Mesenteric fat pad (tissue), 1 donor: ENCODE results near the gene CNFN. TPM values are rescaled to one million over a fixed set of nuclear protein-coding genes. Genes with fewer than 3 reads are reported as not detected.

Experiments
- DNase-seq: peaks from one replicate; pipeline ENCODE4 v3.0.0-alpha.2; 2020; ENCODE audit warnings: low spot score
- total RNA-seq: library from RNA; stranded (reverse); fragmentation: NEBNext Ultra II Directional; extraction: Animal tissue kit (Norgen Biotek cat#: 25700); gene quantifications from one replicate; pipeline ENCODE4 v1.2.1, GENCODE V29; 2021
- donor health status: DM: yes; HTN: yes; CAD: no.

Gene CNFN
- total RNA-seq, 1 donor from 2014 or later: 2.2 TPM

DNA sequence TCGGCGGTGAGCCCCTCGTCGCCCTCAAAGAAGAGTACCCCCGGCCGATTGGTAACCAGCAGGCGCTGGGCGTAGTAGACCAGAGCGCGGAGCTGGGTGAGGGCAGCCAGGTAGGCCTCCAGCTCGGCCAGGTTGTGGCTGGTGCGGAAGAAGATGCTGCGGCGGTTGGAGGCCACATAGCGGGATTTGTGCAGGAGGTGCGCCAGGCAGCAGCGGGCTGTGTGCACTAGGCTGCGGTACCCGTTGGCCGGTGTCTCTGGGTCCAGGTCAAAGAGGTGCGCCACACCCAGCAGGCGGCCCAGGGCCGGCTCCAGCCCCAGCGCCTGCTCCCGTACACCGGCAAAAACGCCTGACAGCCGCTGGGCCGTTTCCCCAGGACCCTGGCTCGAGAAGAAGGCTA lies 20.3 kb upstream of the CNFN start:
- DNase-seq: no peak

DNA sequence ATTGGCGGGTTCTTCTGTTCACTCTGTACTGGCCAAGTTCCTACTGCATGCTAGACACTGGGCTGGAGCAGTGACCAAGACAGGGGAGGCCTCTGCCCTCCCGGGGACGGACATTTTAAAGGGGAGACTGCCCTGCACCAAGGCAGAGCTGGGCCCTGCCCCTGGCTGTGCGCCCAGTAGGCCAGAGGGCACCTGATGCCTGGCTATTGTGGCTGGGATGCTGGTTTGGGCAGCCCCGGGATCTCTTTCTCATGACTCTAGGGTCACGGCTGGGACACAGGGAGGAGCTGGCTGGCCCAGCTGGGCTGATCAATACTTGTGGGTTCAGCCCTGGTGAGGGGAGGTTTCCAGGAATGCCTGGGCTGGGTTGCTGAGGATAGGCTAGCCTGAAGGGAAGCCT lies 19.4 kb upstream of the CNFN start:
- DNase-seq: no peak

DNA sequence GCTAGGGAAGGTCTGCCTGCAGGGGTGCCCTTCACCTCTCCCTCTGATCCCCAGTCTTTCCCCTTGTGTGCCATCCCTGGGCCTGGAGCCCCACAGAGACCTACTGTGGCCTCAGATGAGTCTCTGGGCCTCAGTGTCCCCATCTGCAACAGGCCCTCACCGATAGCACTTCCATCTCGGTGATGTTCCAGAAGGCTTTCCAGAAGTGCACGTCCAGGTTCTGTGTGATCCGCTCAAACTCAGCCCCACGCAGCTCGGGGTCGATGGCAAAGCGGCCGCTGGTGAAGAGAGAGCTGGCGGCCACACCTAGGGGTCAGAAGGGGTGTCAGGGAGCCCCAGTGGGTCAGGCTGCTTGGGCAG lies 17.7 kb upstream of the CNFN start:
- no peak for DNase-seq

DNA sequence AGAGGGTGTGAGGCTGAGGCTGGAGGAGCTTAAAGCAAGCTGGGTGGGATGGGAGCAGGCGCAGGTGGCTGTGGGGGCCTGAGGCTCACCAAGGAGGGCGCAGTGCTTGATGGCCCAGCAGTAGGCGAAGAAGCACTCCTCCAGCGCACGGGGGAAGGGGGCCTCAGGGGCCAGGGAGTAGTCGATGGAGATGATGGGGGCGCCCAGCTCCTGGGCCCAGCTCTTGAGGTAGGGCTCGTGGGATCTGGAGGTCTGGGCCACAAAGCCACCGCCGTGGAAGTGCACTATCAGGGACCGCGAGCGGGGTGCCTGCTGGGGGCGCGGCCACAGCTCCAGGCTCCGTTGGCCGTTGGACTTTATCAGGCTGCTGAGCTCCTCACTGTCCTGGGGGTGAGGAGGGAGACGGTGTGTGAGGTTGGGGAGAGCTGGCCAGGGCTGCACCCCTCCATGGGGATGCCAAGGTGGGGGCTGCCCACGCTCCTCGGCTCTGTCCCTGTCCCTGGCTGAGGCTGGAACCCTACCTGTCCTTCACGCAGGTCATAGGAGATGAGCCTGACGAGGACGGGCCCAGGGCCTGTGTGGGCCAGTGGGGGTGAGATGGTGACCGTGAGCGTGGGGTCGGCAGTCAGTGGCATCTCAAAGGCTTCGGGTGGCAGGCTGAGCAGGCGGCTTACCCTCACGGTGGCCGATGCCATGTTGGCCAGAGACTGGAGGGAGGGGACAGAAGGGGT lies 17.2 kb upstream of the CNFN start:
- DNase-seq: no peak

DNA sequence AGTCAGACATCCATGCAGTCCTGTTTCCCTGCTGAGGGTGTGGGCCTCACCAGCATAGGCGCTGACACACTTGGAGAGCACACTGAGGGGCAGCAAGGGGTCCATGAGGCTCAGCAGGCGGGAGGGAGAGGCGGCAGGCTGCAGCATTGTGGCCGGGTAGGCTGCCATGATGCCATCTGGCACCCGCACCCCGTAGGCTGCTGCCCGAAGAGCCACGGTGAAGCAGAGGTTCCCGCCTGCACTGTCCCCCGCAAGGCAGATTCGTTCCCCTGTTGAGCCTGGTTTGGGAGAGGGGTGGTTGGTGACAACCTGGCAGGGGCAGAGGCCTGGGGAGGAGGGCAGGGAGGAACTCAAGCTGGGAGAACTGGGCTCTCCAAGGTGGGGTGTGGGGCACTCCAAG lies 16.0 kb upstream of the CNFN start:
- no peak for DNase-seq

DNA sequence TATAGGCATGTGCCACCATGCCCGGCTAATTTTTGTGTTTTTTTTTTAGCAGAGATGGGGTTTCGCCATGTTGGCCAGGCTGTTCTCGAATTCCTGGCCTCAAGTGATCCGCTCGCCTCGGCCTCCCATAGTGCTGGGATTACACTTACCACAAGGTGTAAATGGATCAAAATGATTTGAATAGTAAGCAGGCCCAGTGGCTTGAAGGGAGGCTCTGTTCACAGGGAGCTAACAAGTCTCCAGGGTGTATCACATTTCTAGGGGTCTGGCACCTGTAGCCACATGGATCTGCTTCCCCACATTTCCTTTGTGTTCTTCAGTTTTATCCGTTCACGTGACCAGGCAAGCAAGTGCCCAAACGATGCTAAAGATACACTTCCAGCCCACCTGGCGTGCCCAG lies 13.5 kb upstream of the CNFN start:
- DNase-seq: no peak

DNA sequence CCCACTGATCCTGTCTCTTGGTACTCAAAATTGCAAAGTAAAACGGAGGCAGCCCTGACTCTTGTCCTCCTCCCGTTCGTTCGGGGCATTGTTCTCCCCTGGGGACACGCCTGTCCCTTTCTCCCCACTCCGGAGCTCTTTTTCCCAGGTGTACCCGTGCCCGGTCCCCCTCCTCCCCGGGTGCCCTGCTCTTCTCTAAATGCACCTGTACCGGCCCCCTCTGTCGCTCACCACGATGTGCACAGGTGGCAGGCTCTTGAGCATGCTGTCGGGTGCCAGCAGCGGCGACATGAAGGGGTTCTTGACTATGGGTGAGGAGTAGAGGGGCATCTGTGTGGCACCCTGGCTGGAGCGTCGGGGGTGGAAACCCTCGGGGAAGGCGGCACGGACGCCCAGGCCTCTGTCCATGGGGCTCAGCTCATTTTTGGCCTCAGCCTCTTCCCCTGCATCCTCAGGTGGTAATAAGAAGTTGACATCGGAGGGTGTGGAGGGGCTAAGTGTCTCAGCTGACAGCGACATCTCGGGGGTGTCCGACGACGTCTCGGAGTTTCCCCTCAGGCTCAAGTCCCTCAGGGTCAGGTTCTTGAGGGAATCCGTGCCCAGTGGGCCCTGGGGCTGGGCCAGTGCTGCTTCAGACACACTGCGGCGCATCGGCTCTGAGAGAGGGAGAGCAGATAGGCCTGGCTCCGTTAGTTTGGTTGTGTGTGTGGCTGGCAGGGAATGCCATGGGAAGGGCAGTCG lies 12.4 kb upstream of the CNFN start:
- DNase-seq: no peak

DNA sequence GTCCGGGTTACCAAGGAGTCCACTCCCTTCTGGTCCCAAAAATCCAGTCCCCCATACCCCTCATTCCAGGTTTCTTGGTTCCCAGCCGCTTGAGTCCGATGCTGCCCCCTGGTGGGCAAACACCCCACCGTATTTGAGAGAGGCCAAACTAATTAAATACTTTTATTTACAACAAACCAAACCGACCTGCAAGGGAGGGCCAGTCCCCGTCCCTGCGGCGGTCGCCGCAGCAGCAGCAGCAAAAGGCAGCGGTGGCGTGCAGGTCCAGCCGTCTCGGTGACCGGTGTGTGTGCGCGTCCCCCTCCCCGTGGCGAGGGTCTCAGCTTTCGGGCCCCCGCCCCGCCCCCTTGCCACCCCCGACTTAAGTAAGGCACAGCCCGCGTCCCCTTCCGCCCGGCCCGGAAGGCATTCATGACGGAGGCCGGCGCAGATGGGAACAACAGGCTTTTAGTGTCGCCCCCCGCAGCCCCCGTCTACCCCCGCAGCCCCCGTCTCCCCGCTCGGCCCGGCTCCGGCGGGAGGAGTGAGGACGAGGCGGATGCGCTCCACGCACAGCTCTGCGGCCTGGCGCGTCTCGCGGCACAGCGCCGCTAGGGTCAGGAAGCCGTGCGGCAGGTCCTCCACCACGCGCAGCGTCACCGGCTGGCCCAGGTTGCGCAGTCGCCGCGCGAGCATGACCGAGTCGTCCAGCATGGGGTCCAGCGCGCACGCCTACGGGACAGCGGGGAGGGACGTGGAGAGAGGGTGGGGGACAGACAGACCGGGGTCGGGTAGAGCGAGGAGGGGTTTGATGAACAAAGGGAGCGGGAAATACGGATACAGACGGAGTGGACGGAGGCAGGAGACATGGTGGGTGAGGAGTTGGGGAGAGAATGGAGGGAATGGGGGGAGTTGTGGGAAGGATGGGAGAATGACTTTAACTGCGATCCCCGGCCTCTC lies 11.5 kb upstream of the CNFN start:
- DNase-seq: peak; percentile 92

DNA sequence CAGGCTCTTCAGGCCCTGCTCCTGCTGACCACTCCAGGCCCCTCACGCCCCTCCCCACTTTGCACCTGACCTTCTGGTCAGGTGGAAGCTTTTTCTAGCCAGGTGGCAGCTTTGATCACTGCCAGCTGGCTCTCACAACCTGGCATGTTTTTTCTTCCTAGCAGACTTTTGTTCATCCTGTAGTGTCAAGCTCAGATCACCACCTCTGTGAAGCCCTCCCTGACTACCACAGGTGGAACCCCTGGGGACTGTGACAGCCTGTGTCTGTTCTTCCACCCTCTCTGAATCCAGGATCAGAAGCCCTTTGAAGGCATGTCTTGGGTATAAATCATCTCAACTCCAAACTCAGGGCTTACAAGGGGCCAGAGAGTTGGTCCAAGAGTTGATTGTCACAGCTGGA lies 10.3 kb upstream of the CNFN start:
- no peak for DNase-seq

DNA sequence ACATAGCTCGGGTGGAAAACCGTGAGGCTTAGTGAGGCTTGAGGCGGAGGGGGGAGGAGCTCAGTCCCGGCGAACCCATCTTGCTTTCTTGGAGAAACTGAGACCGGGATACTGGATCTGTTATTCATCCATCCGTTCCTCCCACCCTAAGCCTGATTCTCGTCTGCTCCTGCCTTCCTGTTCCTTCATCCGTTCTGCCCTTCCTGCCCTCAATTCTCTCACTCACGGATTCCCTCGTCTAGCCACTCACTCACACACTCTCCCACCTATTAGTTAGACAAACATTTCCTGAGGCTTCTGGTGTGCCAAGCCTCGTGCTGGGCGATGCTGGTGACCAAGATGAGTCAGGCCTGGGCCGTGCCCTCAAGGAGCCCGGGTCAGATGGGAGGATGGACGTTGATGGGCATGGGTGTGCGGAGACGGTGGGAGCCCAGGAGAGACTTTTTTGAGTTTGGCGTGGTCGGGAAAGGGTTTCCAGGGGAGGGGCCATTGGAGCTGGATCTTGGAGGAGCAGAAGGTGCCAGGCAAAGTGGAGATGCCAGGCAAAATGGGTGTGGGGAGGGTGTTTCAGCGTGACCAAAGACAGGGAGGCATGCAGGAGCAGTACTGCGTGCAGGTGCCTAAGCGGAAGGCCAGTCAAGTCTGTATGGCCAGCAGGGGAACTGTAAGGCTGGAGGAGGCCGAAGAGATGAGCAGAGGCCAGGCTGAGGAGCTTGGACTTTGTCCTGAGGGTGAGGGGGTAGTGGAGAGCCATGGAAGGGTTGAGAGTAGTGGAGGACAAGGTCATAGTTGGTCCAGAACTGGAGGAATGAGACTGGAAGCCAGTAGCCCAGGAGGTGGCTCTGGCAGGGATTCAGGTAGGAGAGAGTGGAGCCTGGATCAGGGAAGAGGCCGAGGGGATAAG lies 7.4 kb upstream of the CNFN start:
- no peak for DNase-seq

DNA sequence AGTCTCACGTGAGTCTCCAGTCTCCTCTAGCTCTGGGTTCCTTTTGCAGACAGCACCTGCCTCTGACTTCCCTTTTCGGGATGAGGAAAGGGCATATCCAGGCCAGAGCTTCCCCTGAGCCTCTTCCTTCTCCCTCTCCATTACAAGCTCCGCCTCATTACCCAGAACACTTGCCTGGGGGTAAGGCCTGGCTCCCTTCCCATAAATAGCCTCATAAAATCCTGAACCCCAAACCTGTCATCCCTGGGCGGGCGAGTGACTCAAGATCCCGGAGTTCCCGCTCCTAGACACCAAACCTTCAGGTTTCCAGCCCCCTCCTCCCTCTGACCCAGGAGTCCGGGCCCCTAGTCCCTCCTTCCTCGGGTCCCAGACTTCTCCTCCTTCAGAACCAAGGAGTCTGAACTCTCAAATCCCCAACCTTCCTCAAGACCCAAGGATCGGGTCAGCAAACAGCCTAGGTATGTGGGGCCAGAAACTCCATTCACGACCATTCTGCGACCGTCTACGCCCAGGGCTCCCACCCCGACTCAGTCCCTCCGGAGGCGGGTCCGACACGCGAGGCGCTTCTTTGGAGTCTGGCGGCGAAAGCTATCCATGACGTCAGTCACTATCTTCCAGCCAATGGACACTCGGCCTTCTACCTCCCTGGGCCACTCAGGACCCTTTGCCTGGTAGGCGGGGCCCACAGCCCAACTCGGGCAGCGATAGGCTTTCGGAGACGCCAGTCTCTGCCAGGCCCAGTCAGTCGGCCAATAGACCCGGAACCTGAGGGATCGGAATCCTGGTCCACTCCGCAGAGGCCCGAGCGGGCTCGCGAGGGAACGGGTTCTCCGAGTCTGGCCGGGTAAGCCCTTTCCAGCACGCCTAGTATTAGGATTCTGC lies 6.5 kb upstream of the CNFN start:
- DNase-seq: peak; percentile 99

DNA sequence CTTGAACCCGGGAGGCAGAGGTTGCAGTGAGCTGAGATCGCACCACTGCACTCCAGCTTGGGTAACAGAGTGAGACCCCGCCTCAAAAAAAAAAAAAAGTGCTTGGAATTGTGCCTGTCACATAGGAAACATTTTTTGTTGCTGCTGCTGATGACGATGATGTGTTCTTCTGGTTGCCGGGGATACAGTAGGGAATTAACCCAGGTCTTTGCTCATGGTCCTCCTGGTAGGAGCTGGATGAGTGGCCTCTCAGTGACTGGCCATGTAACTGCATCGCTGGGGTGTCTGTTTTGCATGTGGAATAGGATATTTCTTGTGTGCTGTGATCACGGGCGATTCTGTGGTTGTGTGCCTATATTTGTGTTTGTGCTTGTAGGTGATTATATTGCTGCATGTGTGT lies 4.7 kb upstream of the CNFN start:
- no peak for DNase-seq

DNA sequence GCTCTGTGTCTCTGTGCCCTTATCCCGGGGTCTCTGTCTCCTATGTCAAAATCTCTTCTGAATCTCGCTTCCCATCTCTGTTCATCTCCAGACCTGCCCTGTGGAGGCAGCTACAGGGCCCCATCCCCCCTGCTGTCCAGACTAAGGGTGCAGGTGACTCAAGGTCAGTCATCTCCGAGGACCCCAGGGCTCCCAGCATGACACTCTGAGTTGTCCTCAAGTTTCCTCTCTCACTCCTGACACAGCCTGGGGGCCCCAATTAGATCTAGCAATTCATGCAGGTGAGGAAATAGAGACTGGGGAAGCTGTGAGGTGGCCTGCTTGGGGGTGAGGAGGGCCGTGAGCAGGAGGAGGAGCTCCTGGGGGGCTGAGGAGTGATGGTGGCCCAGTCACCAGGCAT lies 2.1 kb upstream of the CNFN start:
- no peak for DNase-seq

DNA sequence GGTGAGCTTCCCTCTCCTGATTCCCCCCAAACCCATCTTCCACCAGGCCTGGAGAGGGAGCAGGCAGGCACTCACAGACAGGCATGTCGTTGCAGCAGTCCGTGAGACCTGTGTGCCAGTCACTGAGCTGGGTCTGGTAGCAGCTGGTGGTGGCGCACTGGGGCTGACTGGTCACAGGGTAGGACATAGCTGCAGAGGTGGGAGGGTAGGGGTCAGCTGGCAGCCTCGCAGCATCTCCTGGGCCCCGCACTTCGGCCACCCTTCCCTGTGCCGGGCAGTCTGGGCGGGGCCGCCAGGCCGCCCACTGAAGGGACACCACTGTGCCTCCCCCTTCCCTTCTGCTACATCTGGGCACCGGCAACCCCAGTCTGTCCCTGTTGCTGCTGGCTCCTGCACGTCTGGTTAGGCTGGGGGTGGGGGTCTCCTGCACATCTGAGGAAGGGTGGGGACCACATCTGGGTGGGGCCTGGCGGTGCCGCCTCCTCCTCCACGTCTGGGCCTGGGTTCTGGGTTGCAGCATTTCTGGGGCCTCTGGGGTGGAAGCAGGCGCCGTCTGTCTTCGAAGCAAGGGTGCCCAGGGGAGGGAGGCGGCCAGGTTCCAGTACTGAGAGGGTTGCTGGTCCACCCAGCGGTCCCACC lies 1.1 kb downstream of the CNFN start:
- no peak for DNase-seq

DNA sequence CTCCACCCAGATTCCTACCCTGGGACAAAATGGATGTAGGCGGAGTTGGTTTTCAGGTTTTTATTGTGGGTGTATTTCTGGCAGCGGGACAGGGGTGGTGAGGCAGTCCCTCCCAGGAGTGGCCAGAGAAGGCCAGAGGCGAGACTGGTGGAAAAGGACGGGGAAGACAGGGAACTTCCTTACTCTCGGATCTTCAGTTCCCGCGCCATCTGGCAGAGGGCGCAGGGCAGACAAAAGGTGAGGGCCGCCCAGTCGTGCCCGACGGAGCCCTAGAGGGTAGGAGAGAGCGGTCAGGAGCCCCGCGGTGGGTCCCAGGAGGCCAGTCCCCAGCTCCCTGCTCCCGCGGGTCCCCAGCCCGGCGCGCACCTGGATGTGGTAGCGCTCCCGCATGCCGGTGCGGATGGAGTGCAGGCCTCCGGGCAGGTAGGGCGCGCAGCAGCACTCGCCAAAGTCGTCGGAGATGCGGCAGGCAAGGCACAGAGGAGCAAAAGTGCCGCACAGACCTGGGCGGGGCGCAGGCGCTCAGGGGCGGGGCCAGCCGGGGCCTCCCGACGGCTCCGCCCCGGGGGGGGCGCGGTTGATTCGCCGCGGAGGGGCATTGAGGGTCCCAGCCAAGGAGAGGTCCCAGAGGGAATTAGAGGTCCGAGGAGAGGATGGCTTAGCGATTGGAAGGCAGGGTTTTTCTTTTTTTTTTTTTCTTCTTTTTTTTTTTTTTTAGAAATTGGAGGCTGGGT lies 3.0 kb downstream of the CNFN start:
- no peak for DNase-seq

DNA sequence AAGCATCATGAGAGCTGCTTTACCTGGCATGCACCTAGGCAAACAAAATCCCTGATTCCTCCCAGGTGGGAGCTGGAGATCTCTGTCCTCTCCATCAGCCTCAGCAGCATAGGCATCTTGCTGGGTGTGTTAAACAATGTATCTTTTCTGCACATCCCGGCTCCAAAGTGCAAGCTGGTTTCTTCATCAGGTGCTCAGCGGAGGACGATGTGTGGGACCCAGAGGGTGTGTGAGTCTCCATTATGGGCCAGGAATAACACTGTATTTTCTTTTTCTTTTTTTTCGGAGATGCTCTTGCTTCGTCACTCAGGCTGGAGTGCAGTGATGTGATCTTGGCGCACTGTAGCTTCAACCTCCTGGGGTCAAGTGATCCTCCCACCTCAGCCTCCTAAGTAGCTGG lies 9.9 kb downstream of the CNFN start:
- no peak for DNase-seq

DNA sequence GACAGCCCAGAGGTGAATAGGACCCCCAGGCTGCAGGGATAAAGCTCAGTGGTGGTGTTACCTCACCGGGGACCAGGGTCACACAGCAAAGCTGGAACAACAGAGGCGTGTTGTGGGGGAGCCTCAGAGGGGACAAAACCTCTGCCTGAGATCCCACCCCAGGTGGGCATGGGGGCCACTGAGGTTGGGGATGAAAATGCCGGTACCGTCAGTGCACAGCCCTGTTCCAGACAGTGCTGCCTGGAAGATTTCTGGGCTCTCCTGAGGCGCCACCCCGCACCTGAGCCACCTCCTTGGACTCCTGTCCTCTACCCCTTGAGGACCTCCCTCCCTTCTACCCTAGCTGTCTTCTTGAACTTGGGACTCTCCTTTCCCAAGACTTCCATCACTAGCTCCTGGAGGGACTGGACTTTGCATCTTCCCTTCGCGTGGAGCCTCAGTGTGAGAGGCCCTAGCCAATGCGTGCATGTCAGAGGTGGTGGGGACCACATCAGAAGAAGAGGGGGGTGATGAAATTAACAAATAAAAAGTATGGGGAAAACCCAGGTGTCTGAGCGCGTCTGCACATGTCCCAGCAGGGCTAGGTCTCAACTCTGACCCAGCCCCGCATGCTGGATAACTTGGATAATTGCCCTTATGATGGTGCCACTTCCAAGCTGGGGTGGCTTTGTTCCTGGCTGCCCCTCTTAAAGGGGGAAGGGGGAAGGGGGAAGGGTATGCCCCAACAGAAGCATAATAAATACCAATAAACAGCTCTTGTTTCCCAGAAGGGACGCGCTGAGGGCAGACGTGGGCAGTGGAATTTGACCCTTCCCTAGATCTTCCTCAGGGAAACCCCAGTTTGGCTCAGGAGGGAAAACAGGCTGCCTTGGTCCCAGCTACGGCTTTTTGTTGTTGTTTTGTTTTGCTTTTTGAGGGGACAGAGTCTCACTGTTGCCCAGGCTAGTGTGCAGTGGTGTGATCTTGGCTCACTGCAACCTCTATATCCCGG lies 11.6 kb downstream of the CNFN start:
- DNase-seq: no peak

DNA sequence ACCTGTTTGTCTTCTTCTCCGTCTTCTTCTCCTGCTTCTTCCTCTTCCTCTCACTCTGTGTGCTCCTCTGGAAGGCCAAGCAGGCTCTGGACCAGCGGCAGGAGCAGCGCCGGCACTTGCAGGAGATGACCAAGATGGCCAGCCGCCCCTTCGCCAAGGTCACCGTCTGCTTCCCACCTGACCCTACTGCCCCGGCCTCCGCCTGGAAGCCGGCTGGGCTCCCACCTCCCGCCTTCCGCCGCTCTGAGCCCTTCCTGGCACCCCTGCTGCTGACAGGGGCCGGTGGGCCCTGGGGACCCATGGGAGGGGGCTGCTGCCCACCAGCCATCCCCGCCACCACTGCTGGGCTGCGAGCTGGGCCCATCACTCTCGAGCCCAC lies 13.9 kb downstream of the CNFN start:
- no peak for DNase-seq
